Loucy (cell line): ENCODE data around the gene OR4D1.

Experiments
- H2AFZ ChIP-seq: fragments of 200-600 bp; sonication (generic); 2 replicates; pipeline ENCODE4 v1.6.0; 2016; ENCODE audit warnings: antibody characterized with exemption, mild to moderate bottlenecking, low read length, moderate library complexity
- H3F3A ChIP-seq: fragments of 200-600 bp; 2 replicates; pipeline ENCODE4 v1.6.0; 2016; ENCODE audit warnings: antibody characterized with exemption, low read depth, mild to moderate bottlenecking
- H3K27me3 ChIP-seq: fragments of 200-600 bp; sonication (generic); 2 replicates; pipeline ENCODE4 v1.6.1; 2014; ENCODE audit warnings: low read length, mild to moderate bottlenecking; ENCODE audit not compliant: insufficient read depth, poor library complexity, severe bottlenecking
- H3K36me3 ChIP-seq: fragments of 200-600 bp; sonication (generic); 2 replicates; pipeline ENCODE4 v1.6.1; 2016; ENCODE audit warnings: low read length; ENCODE audit not compliant: insufficient read depth
- H3K4me1 ChIP-seq: fragments of 200-600 bp; sonication (generic); 2 replicates; pipeline ENCODE4 v1.5.1; 2014; ENCODE audit warnings: low read length, mild to moderate bottlenecking; ENCODE audit not compliant: insufficient read depth, poor library complexity, severe bottlenecking
- H3K4me2 ChIP-seq: fragments of 200-600 bp; sonication (generic); 2 replicates; pipeline ENCODE4 v1.6.0; 2014; ENCODE audit warnings: antibody characterized with exemption, low read length, low read depth, mild to moderate bottlenecking; ENCODE audit not compliant: poor library complexity, severe bottlenecking
- H3K4me3 ChIP-seq: fragments of 200-600 bp; sonication (generic); 2 replicates; pipeline ENCODE4 v1.5.1; 2014; ENCODE audit warnings: low read length, mild to moderate bottlenecking, mixed read lengths; ENCODE audit not compliant: poor library complexity, severe bottlenecking
- H3K79me2 ChIP-seq: fragments of 200-600 bp; sonication (generic); 2 replicates; pipeline ENCODE4 v1.6.1; 2014; ENCODE audit warnings: low read length; ENCODE audit not compliant: insufficient read depth
- H3K9ac ChIP-seq: fragments of 200-600 bp; sonication (generic); 2 replicates; pipeline ENCODE4 v1.6.0; 2014; ENCODE audit warnings: mild to moderate bottlenecking, low read depth, low read length, moderate library complexity; ENCODE audit not compliant: poor library complexity, severe bottlenecking
- H3K9me2 ChIP-seq: fragments of 200-600 bp; sonication (generic); replicated peaks from 2 replicates; pipeline ENCODE4 v1.6.1; 2016; ENCODE audit warnings: low read depth, low read length, mixed read lengths
- H3K9me3 ChIP-seq: fragments of 200-600 bp; sonication (generic); 2 replicates; pipeline ENCODE4 v1.6.1; 2014; ENCODE audit warnings: mild to moderate bottlenecking, antibody characterized with exemption, low read length, low read depth; ENCODE audit not compliant: insufficient read depth
- H4K20me1 ChIP-seq: fragments of 200-600 bp; sonication (generic); 2 replicates; pipeline ENCODE4 v1.6.0; 2014; ENCODE audit warnings: antibody characterized with exemption, low read length, mild to moderate bottlenecking; ENCODE audit not compliant: insufficient read depth, poor library complexity, severe bottlenecking
- CTCF ChIP-seq: fragments of 200-600 bp; sonication (generic); conservative IDR thresholded peaks from 2 replicates; pipeline ENCODE4 v1.5.1; 2014; ENCODE audit warnings: mild to moderate bottlenecking, antibody characterized with exemption, low read length
- EZH2phosphoT487 ChIP-seq: fragments of 200-600 bp; IDR thresholded peaks from 2 replicates; pipeline ENCODE4 v1.6.1; 2018; ENCODE audit warnings: antibody characterized with exemption, mild to moderate bottlenecking, moderate library complexity, borderline replicate concordance

The OR4D1 gene

GRCh38 chr17:58196610-58197009 is 48.4 kb downstream of the OR4D1 start:
- Histone ChIP-seq H3K9ac (no peak overlapping the region), H3F3A (no peaks in the 10 kb centered on the region), H3K4me3 (no peak overlapping the region), H3K4me2 (no peak overlapping the region), H3K9me2 (no peaks in the 10 kb centered on the region), H3K27me3 (no peaks in the 10 kb centered on the region), H2AFZ (no peak overlapping the region), H3K9me3 (no peaks in the 10 kb centered on the region), H3K4me1 (no peaks in the 10 kb centered on the region), H3K79me2 (no peaks in the 10 kb centered on the region), H3K36me3 (no peaks in the 10 kb centered on the region), H4K20me1 (no peaks in the 10 kb centered on the region)
- TF ChIP-seq CTCF = no peak
- TF ChIP-seq EZH2phosphoT487 = no peak

- H3K9ac ChIP-seq = no peak overlapping the region
- peak overlapping the region; percentile 17 for H3K4me2 ChIP-seq
- H3F3A ChIP-seq = no peaks in the 10 kb centered on the region
- H3K4me3 ChIP-seq = no peak overlapping the region
- no peaks in the 10 kb centered on the region for H3K9me3 ChIP-seq
- H3K79me2 ChIP-seq = no peaks in the 10 kb centered on the region
- no peaks in the 10 kb centered on the region for H3K27me3 ChIP-seq
- no peaks in the 10 kb centered on the region for H3K36me3 ChIP-seq
- H3K4me1 ChIP-seq = no peaks in the 10 kb centered on the region
- TF ChIP-seq EZH2phosphoT487 = no peak
- peak; percentile 81 for TF ChIP-seq CTCF
- peak overlapping the region; percentile 73 for H2AFZ ChIP-seq
- no peaks in the 10 kb centered on the region for H4K20me1 ChIP-seq
- H3K9me2 ChIP-seq = no peaks in the 10 kb centered on the region
These were observed 51.9 kb downstream of the OR4D1 start for GRCh38 chr17:58200024-58200633.

DNA sequence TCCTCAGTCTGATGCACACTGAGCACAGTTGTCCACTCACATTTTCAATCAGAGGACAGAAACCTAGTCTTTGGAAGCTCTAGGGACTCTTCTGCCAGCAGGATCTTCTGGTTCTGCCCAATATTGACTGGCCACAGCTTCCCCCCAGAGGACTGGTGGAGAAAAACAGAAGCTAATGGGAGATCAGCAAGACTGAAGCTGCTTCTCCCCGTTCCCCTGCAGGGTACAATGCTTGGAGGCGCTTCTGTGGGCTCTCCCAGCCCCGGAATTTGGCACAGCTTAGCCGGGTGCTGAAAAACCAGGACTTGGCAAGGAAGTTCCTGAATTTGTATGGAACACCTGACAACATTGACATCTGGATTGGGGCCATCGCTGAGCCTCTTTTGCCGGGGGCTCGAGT is 54.7 kb downstream of the OR4D1 start:
- no peaks in the 10 kb centered on the region for H3F3A ChIP-seq
- H3K4me1 ChIP-seq = no peaks in the 10 kb centered on the region
- TF ChIP-seq CTCF (no peak), EZH2phosphoT487 (no peak)
- H2AFZ ChIP-seq = no peak overlapping the region
- no peaks in the 10 kb centered on the region for H3K9me3 ChIP-seq
- no peaks in the 10 kb centered on the region for H3K79me2 ChIP-seq
- no peak overlapping the region for H3K4me2 ChIP-seq
- no peak overlapping the region for H3K9ac ChIP-seq
- no peaks in the 10 kb centered on the region for H4K20me1 ChIP-seq
- no peaks in the 10 kb centered on the region for H3K27me3 ChIP-seq
- no peaks in the 10 kb centered on the region for H3K36me3 ChIP-seq
- H3K9me2 ChIP-seq = no peaks in the 10 kb centered on the region
- no peak overlapping the region for H3K4me3 ChIP-seq
